Measurements from ENCODE around the gene ANP32A.

DNA sequence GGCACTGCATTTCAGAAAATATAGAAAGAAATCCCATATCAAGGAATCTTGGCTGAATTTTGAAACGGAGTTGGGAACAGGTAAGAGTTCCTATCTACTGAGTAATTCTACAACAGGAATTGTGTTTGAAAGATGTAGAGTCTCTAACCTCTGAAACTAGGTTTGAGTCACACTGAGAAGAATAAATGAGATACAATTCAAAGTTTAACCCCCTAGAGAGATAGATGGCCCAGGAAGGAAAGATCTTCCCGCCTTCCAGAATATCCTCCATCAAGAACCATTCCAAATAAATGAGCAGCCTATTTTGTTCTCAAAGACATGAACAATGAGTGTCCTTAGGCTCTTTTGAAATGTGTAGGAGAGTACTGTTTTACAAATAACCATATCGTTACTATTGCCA is 2.9 kb upstream of the ANP32A start:
- TF ChIP-seq POLR2A (IDR thresholded peaks at IDR 0.05) = no peak
- TF ChIP-seq, protein P1, sequence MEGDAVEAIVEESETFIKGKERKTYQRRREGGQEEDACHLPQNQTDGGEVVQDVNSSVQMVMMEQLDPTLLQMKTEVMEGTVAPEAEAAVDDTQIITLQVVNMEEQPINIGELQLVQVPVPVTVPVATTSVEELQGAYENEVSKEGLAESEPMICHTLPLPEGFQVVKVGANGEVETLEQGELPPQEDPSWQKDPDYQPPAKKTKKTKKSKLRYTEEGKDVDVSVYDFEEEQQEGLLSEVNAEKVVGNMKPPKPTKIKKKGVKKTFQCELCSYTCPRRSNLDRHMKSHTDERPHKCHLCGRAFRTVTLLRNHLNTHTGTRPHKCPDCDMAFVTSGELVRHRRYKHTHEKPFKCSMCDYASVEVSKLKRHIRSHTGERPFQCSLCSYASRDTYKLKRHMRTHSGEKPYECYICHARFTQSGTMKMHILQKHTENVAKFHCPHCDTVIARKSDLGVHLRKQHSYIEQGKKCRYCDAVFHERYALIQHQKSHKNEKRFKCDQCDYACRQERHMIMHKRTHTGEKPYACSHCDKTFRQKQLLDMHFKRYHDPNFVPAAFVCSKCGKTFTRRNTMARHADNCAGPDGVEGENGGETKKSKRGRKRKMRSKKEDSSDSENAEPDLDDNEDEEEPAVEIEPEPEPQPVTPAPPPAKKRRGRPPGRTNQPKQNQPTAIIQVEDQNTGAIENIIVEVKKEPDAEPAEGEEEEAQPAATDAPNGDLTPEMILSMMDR (IDR thresholded peaks at IDR 0.05) = no peak
